GM23338 (cell line): ENCODE data around the gene EP400. TPM values are rescaled to one million over a fixed set of nuclear protein-coding genes. Genes with fewer than 3 reads are reported as not detected.

Source experiments
- ATAC-seq: fragments of 200-7000 bp; cut with Tn5 transposase; 3 replicates; pipeline ENCODE4 v1.9.1; 2020
- DNase-seq: peaks from one replicate; pipeline ENCODE4 v3.0.0-alpha.2; 2015; ENCODE audit warnings: low spot score
- H2AFZ ChIP-seq: fragments of 200-600 bp; sonication (generic); 2 replicates; pipeline ENCODE4 v1.8.0; 2016; ENCODE audit warnings: antibody characterized with exemption, mild to moderate bottlenecking, moderate library complexity
- H3F3A ChIP-seq: fragments of 200-600 bp; sonication (generic); replicated peaks from 2 replicates; pipeline ENCODE4 v1.8.0; 2017; ENCODE audit warnings: antibody characterized with exemption, mixed run types, low read depth
- H3K27ac ChIP-seq: fragments of 200-600 bp; sonication (generic); 2 replicates; pipeline ENCODE4 v1.6.1; 2016; ENCODE audit warnings: low read depth
- H3K27me3 ChIP-seq: fragments of 200-600 bp; sonication (generic); 2 replicates; pipeline ENCODE4 v1.8.0; 2016; ENCODE audit warnings: mild to moderate bottlenecking, mixed run types, moderate library complexity; ENCODE audit not compliant: insufficient read depth
- H3K36me3 ChIP-seq: fragments of 200-600 bp; sonication (generic); 2 replicates; pipeline ENCODE4 v1.8.0; 2016; ENCODE audit warnings: mild to moderate bottlenecking; ENCODE audit not compliant: insufficient read depth
- H3K4me1 ChIP-seq: fragments of 200-600 bp; sonication (generic); 2 replicates; pipeline ENCODE4 v1.8.0; 2016; ENCODE audit warnings: mild to moderate bottlenecking, moderate library complexity; ENCODE audit not compliant: insufficient read depth
- H3K4me2 ChIP-seq: fragments of 200-600 bp; sonication (generic); 2 replicates; pipeline ENCODE4 v1.7.1; 2017; ENCODE audit warnings: mixed run types
- H3K4me3 ChIP-seq: fragments of 200-600 bp; sonication (generic); 2 replicates; pipeline ENCODE4 v1.6.1; 2016; ENCODE audit warnings: mixed run types
- H3K79me2 ChIP-seq: fragments of 200-600 bp; sonication (generic); replicated peaks from 2 replicates; pipeline ENCODE4 v1.8.0; 2017; ENCODE audit warnings: mild to moderate bottlenecking; ENCODE audit not compliant: insufficient read depth
- H3K9me2 ChIP-seq: fragments of 200-600 bp; sonication (generic); 2 replicates; pipeline ENCODE4 v1.8.0; 2017; ENCODE audit not compliant: insufficient read depth
- H4K20me1 ChIP-seq: fragments of 200-600 bp; sonication (generic); replicated peaks from 2 replicates; pipeline ENCODE4 v1.8.0; 2017; ENCODE audit warnings: mild to moderate bottlenecking; ENCODE audit not compliant: insufficient read depth
- H3K27ac Mint-ChIP-seq: 2 replicates; pipeline ENCODE4 v1.8.0; 2020; ENCODE audit warnings: inconsistent platforms, mild to moderate bottlenecking, moderate library complexity, mixed read lengths
- H3K27me3 Mint-ChIP-seq: 3 replicates; pipeline ENCODE4 v1.8.0; 2022; ENCODE audit warnings: low read depth, mild to moderate bottlenecking, moderate library complexity, mixed read lengths, inconsistent platforms; ENCODE audit not compliant: insufficient read depth, poor library complexity
- H3K36me3 Mint-ChIP-seq: 3 replicates; pipeline ENCODE4 v1.8.0; 2021; ENCODE audit warnings: low read depth, mild to moderate bottlenecking, inconsistent platforms, moderate library complexity, mixed read lengths
- H3K4me1 Mint-ChIP-seq: 3 replicates; pipeline ENCODE4 v1.8.0; 2020; ENCODE audit warnings: mild to moderate bottlenecking, inconsistent platforms, mixed read lengths
- H3K4me3 Mint-ChIP-seq: 3 replicates; pipeline ENCODE4 v1.8.0; 2021; ENCODE audit warnings: moderate library complexity, mild to moderate bottlenecking, inconsistent platforms, mixed read lengths
- H3K9me3 Mint-ChIP-seq: 3 replicates; pipeline ENCODE4 v1.8.0; 2020; ENCODE audit warnings: moderate library complexity, mild to moderate bottlenecking, inconsistent platforms, mixed read lengths
- CREB1 ChIP-seq: fragments of 250-450 bp; sonication (Bioruptor Pico); IDR thresholded peaks from 2 replicates; pipeline ENCODE4 v1.5.0; 2020; ENCODE audit warnings: low read depth, mild to moderate bottlenecking, moderate library complexity
- EZH2 ChIP-seq: fragments of 200-600 bp; sonication (generic); IDR thresholded peaks from one replicate; pipeline ENCODE4 v1.8.0; 2017; ENCODE audit warnings: antibody characterized with exemption, mild to moderate bottlenecking, low read depth; ENCODE audit not compliant: unreplicated experiment
- EZH2phosphoT487 ChIP-seq: fragments of 200-600 bp; sonication (generic); IDR thresholded peaks from one replicate; pipeline ENCODE4 v1.8.1; 2018; ENCODE audit warnings: antibody characterized with exemption; ENCODE audit not compliant: unreplicated experiment
- JUNB ChIP-seq: IDR thresholded peaks from one replicate; pipeline ENCODE4 v1.6.1; 2016; ENCODE audit warnings: antibody characterized with exemption; ENCODE audit not compliant: unreplicated experiment
- NANOG ChIP-seq: IDR thresholded peaks from 2 replicates; pipeline ENCODE4 v1.6.1; 2016; ENCODE audit warnings: antibody characterized with exemption, borderline replicate concordance
- POLR2AphosphoS5 ChIP-seq: IDR thresholded peaks from 2 replicates; pipeline ENCODE4 v1.6.1; 2016; ENCODE audit warnings: antibody characterized with exemption, low read depth
- STAT1 ChIP-seq: IDR thresholded peaks from one replicate; pipeline ENCODE4 v1.6.1; 2016; ENCODE audit warnings: antibody characterized with exemption; ENCODE audit not compliant: unreplicated experiment
- ZNF114 ChIP-seq: fragments of 250-450 bp; sonication (Bioruptor Pico); IDR thresholded peaks from 2 replicates; pipeline ENCODE4 v1.5.0; 2020; ENCODE audit warnings: mild to moderate bottlenecking, moderate library complexity
- ZNF331 ChIP-seq: fragments of 250-450 bp; sonication (Bioruptor Pico); IDR thresholded peaks from 2 replicates; pipeline ENCODE4 v1.5.0; 2020; ENCODE audit warnings: low read depth, mild to moderate bottlenecking, moderate library complexity
- polyA plus RNA-seq: library from polyadenylated mRNA; unstranded; fragments of >200 nt; fragmentation: Nextera tagmentation; extraction: Ambion mirVana; gene quantifications from 2 replicates; pipeline ENCODE4 v1.2.1, GENCODE V29; 2016
- total RNA-seq: library from RNA; depleted of rRNA; stranded (reverse); fragments of >200 nt; shearing (Covaris generic); gene quantifications from 2 replicates; pipeline ENCODE4 v1.2.3, GENCODE V29; 2014
- TF ChIP-seq, protein P1 (sequence below): IDR thresholded peaks from 2 replicates; pipeline ENCODE4 v1.6.1; 2016; ENCODE audit warnings: antibody characterized with exemption
- TF ChIP-seq, protein P2 (sequence below): fragments of 250-450 bp; sonication (Bioruptor Pico); IDR thresholded peaks from 2 replicates; pipeline ENCODE4 v1.5.0; 2020; ENCODE audit warnings: mild to moderate bottlenecking, moderate library complexity
- TF ChIP-seq, protein P3 (sequence below): IDR thresholded peaks from one replicate; pipeline ENCODE4 v1.6.1; 2018; ENCODE audit warnings: antibody characterized with exemption; ENCODE audit not compliant: unreplicated experiment
- TF ChIP-seq, protein P4 (sequence below), 2 experiments: fragments of 200-600 bp in 1 of 2; sonication (generic) in 1 of 2; conservative IDR thresholded peaks; 2 replicates each; pipeline versions ENCODE4 v1.5.1 to v1.6.1; 2016 to 2017; ENCODE audit warnings: antibody characterized with exemption in 2 of 2, low read depth in 2 of 2, mild to moderate bottlenecking in 2 of 2, moderate library complexity in 1 of 2

EP400 gene
- total and polyA plus RNA-seq, 2 experiments from 2014 or later, result 26.3 to 57.2 TPM

DNA sequence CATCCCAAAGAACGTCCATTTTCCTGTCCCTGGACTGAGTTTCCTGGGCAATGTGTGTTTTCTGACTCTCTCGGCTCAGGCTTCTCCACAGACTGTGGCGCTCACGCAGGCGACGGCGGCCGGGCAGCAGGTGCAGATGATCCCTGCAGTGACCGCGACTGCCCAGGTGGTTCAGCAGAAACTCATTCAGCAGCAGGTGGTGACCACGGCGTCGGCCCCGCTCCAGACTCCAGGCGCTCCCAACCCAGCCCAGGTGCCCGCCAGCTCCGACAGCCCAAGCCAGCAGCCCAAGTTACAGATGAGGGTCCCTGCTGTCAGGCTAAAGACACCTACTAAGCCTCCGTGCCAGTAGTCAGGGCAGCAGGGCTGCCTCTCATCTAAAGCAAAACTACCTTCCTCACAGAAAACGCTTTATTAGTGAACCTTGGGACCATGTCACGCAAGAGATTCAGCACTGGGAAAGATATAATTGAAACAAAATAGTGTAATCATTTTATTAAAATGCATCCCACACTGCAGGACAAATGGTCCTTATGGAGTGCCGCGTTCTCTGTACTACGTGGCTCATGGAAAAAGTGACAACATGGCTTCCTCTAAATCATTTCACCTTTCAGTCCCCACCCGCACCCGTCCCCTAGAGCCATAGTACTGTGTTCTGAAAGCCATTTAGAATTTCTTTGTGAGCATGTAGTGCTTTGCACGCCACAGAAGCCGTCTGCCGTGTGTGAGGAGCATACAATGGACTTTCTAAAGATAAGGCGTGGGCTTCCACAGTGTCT lies 127.8 kb downstream of the EP400 start:
- Mint-ChIP-seq H3K27ac (no peak overlapping the region), H3K9me3 (no peaks in the 10 kb centered on the region; the same call in 2 of the 3 replicates), H3K27me3 (peaks cover 1% of the 10 kb centered on the region), H3K4me1 (no peaks in the 10 kb centered on the region; the same call in 2 of the 3 replicates), H3K36me3 (peaks cover 54% of the 10 kb centered on the region), H3K4me3 (no peak overlapping the region)
- Histone ChIP-seq H3F3A (0 out of 2 replicates have a peak, but pooled peaks cover 14% of the 10 kb centered on the region), H3K36me3 (peaks cover 30% of the 10 kb centered on the region), H3K27ac (no peak overlapping the region), H3K9me2 (no peaks in the 10 kb centered on the region), H2AFZ (no peak overlapping the region), H3K4me1 (0 out of 2 replicates have a peak, but pooled peaks cover 3% of the 10 kb centered on the region), H3K4me3 (no peak overlapping the region), H3K27me3 (no peaks in the 10 kb centered on the region), H3K4me2 (no peak overlapping the region), H3K79me2 (no peaks in the 10 kb centered on the region), H4K20me1 (no peaks in the 10 kb centered on the region)
- no peak for DNase-seq
- ATAC-seq, result no peak
- TF ChIP-seq, protein P1, sequence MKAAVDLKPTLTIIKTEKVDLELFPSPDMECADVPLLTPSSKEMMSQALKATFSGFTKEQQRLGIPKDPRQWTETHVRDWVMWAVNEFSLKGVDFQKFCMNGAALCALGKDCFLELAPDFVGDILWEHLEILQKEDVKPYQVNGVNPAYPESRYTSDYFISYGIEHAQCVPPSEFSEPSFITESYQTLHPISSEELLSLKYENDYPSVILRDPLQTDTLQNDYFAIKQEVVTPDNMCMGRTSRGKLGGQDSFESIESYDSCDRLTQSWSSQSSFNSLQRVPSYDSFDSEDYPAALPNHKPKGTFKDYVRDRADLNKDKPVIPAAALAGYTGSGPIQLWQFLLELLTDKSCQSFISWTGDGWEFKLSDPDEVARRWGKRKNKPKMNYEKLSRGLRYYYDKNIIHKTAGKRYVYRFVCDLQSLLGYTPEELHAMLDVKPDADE, result no peak
- TF ChIP-seq JUNB, result no peak
- no peak for TF ChIP-seq STAT1
- TF ChIP-seq ZNF114 (CRISPR knock-in tag), result no peak
- TF ChIP-seq EZH2phosphoT487, result no peak
- TF ChIP-seq EZH2, result no peak
- no peak for TF ChIP-seq NANOG
- no peak for TF ChIP-seq ZNF331 (CRISPR knock-in tag)
- TF ChIP-seq, protein P2, sequence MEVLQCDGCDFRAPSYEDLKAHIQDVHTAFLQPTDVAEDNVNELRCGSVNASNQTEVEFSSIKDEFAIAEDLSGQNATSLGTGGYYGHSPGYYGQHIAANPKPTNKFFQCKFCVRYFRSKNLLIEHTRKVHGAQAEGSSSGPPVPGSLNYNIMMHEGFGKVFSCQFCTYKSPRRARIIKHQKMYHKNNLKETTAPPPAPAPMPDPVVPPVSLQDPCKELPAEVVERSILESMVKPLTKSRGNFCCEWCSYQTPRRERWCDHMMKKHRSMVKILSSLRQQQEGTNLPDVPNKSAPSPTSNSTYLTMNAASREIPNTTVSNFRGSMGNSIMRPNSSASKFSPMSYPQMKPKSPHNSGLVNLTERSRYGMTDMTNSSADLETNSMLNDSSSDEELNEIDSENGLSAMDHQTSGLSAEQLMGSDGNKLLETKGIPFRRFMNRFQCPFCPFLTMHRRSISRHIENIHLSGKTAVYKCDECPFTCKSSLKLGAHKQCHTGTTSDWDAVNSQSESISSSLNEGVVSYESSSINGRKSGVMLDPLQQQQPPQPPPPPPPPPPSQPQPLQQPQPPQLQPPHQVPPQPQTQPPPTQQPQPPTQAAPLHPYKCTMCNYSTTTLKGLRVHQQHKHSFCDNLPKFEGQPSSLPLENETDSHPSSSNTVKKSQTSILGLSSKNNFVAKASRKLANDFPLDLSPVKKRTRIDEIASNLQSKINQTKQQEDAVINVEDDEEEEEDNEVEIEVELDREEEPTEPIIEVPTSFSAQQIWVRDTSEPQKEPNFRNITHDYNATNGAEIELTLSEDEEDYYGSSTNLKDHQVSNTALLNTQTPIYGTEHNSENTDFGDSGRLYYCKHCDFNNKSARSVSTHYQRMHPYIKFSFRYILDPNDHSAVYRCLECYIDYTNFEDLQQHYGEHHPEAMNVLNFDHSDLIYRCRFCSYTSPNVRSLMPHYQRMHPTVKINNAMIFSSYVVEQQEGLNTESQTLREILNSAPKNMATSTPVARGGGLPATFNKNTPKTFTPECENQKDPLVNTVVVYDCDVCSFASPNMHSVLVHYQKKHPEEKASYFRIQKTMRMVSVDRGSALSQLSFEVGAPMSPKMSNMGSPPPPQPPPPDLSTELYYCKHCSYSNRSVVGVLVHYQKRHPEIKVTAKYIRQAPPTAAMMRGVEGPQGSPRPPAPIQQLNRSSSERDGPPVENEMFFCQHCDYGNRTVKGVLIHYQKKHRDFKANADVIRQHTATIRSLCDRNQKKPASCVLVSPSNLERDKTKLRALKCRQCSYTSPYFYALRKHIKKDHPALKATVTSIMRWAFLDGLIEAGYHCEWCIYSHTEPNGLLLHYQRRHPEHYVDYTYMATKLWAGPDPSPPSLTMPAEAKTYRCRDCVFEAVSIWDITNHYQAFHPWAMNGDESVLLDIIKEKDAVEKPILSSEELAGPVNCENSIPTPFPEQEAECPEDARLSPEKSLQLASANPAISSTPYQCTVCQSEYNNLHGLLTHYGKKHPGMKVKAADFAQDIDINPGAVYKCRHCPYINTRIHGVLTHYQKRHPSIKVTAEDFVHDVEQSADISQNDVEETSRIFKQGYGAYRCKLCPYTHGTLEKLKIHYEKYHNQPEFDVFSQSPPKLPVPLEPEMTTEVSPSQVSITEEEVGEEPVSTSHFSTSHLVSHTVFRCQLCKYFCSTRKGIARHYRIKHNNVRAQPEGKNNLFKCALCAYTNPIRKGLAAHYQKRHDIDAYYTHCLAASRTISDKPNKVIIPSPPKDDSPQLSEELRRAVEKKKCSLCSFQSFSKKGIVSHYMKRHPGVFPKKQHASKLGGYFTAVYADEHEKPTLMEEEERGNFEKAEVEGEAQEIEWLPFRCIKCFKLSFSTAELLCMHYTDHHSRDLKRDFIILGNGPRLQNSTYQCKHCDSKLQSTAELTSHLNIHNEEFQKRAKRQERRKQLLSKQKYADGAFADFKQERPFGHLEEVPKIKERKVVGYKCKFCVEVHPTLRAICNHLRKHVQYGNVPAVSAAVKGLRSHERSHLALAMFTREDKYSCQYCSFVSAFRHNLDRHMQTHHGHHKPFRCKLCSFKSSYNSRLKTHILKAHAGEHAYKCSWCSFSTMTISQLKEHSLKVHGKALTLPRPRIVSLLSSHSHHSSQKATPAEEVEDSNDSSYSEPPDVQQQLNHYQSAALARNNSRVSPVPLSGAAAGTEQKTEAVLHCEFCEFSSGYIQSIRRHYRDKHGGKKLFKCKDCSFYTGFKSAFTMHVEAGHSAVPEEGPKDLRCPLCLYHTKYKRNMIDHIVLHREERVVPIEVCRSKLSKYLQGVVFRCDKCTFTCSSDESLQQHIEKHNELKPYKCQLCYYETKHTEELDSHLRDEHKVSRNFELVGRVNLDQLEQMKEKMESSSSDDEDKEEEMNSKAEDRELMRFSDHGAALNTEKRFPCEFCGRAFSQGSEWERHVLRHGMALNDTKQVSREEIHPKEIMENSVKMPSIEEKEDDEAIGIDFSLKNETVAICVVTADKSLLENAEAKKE (CRISPR knock-in tag), result no peak
- TF ChIP-seq, protein P3, sequence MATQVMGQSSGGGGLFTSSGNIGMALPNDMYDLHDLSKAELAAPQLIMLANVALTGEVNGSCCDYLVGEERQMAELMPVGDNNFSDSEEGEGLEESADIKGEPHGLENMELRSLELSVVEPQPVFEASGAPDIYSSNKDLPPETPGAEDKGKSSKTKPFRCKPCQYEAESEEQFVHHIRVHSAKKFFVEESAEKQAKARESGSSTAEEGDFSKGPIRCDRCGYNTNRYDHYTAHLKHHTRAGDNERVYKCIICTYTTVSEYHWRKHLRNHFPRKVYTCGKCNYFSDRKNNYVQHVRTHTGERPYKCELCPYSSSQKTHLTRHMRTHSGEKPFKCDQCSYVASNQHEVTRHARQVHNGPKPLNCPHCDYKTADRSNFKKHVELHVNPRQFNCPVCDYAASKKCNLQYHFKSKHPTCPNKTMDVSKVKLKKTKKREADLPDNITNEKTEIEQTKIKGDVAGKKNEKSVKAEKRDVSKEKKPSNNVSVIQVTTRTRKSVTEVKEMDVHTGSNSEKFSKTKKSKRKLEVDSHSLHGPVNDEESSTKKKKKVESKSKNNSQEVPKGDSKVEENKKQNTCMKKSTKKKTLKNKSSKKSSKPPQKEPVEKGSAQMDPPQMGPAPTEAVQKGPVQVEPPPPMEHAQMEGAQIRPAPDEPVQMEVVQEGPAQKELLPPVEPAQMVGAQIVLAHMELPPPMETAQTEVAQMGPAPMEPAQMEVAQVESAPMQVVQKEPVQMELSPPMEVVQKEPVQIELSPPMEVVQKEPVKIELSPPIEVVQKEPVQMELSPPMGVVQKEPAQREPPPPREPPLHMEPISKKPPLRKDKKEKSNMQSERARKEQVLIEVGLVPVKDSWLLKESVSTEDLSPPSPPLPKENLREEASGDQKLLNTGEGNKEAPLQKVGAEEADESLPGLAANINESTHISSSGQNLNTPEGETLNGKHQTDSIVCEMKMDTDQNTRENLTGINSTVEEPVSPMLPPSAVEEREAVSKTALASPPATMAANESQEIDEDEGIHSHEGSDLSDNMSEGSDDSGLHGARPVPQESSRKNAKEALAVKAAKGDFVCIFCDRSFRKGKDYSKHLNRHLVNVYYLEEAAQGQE, result no peak
- TF ChIP-seq CREB1 (CRISPR knock-in tag), result no peak
- TF ChIP-seq, protein P4, sequence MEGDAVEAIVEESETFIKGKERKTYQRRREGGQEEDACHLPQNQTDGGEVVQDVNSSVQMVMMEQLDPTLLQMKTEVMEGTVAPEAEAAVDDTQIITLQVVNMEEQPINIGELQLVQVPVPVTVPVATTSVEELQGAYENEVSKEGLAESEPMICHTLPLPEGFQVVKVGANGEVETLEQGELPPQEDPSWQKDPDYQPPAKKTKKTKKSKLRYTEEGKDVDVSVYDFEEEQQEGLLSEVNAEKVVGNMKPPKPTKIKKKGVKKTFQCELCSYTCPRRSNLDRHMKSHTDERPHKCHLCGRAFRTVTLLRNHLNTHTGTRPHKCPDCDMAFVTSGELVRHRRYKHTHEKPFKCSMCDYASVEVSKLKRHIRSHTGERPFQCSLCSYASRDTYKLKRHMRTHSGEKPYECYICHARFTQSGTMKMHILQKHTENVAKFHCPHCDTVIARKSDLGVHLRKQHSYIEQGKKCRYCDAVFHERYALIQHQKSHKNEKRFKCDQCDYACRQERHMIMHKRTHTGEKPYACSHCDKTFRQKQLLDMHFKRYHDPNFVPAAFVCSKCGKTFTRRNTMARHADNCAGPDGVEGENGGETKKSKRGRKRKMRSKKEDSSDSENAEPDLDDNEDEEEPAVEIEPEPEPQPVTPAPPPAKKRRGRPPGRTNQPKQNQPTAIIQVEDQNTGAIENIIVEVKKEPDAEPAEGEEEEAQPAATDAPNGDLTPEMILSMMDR (conservative IDR thresholded peaks at IDR 0.05; ENCODE audit: low read depth in 2 of 2), result no peak
- TF ChIP-seq POLR2AphosphoS5, result no peak
